Chondrocyte (in vitro differentiated cells): Measurements from ENCODE around the gene CLEC5A. TPM values are rescaled to one million over a fixed set of nuclear protein-coding genes. Genes with fewer than 3 reads are reported as not detected.
"Not testable (repeated sequence)": the region's sequence is repeated elsewhere in the genome, so short reads cannot be mapped to it uniquely, and the experiment has no call there.

Experiments
- DNase-seq: peaks from one replicate; pipeline ENCODE4 v3.0.0; 2021; ENCODE audit warnings: mixed read lengths, low spot score
- H3K27ac Mint-ChIP-seq: one replicate; pipeline ENCODE4 v1.8.0; 2021; ENCODE audit warnings: mild to moderate bottlenecking, moderate library complexity, mixed read lengths; ENCODE audit not compliant: unreplicated experiment
- H3K27me3 Mint-ChIP-seq: 2 replicates; pipeline ENCODE4 v1.8.0; 2021; ENCODE audit warnings: low read depth, mixed read lengths
- H3K36me3 Mint-ChIP-seq: 2 replicates; pipeline ENCODE4 v1.8.0; 2021; ENCODE audit warnings: low read depth, mixed read lengths
- H3K4me1 Mint-ChIP-seq: 2 replicates; pipeline ENCODE4 v1.8.0; 2021; ENCODE audit warnings: low read depth, mild to moderate bottlenecking, mixed read lengths
- H3K4me3 Mint-ChIP-seq: one replicate; pipeline ENCODE4 v1.8.0; 2021; ENCODE audit warnings: mild to moderate bottlenecking, moderate library complexity, mixed read lengths; ENCODE audit not compliant: unreplicated experiment
- H3K9me3 Mint-ChIP-seq: 2 replicates; pipeline ENCODE4 v1.8.0; 2021; ENCODE audit warnings: low read depth, mixed read lengths
- total RNA-seq: library from RNA; stranded (reverse); gene quantifications from 3 replicates; pipeline ENCODE4 v1.2.1, GENCODE V29; 2021
- TF ChIP-seq, protein P1 (sequence below): fragments of 200-600 bp; sonication (generic); IDR thresholded peaks from 2 replicates; pipeline ENCODE4 v1.5.0; 2021; ENCODE audit warnings: antibody characterized with exemption, mild to moderate bottlenecking, moderate library complexity

Gene CLEC5A
- total RNA-seq, 1 donor from 2014 or later: not detected

DNA sequence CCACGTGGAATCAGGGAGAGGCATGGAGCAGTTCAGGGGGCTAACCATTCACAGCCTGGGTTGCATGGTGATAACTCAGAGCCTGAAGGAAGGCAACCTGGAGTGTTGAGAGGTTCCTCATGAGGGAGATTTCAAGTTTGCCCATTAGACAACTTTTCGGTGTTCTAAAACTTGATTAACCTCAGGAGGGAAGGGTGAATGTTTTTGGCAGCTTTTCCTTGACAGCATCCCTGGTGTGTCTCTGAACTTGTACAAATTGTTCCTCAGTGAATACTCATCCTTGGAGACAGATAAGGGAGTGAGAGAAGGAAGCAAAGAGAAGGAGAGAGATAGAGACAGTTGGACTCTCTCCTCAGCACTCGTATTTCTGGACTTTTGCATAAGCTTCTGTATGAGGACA, 30.7 kb downstream of the CLEC5A start, which contains the start of gene OR9A4:
TSS of gene OR9A4 (plus strand) at position 301 of the 400 bp plus-strand sequence. CDS start 2,477 bp downstream, outside the sequence.
- Mint-ChIP-seq H3K27ac (no peak within 1 kb of the TSS), H3K4me1 (no peaks in the 10 kb centered on the region), H3K27me3 (no peaks in the 10 kb centered on the region), H3K4me3 (no peak within 1 kb of the TSS), H3K9me3 (peaks cover 3% of the 10 kb centered on the region), H3K36me3 (no peaks in the 10 kb centered on the region)
- TF ChIP-seq, protein P1, sequence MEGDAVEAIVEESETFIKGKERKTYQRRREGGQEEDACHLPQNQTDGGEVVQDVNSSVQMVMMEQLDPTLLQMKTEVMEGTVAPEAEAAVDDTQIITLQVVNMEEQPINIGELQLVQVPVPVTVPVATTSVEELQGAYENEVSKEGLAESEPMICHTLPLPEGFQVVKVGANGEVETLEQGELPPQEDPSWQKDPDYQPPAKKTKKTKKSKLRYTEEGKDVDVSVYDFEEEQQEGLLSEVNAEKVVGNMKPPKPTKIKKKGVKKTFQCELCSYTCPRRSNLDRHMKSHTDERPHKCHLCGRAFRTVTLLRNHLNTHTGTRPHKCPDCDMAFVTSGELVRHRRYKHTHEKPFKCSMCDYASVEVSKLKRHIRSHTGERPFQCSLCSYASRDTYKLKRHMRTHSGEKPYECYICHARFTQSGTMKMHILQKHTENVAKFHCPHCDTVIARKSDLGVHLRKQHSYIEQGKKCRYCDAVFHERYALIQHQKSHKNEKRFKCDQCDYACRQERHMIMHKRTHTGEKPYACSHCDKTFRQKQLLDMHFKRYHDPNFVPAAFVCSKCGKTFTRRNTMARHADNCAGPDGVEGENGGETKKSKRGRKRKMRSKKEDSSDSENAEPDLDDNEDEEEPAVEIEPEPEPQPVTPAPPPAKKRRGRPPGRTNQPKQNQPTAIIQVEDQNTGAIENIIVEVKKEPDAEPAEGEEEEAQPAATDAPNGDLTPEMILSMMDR: no peak
- no peak for DNase-seq

DNA sequence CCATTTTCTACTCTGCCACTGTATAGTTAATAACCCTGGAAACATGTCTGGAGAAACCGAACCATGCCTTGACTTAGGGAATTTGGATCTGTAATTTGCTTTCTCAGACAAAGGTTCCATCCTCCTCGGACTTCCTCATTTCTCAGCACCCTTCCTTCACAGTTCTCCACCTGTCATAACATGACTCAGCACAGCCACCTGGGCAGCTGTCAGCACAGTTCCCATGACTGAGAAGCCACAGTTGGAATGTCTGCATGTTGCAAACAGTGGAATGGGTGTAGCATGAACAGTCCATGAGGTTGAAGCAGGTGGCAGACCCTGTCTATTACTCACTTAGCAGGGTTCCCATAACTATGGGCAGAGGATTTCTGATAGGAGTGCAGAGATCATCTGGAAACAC, 31.2 kb downstream of the CLEC5A start:
- no peak overlapping the region for H3K4me3 Mint-ChIP-seq
- H3K9me3 Mint-ChIP-seq: peaks cover 3% of the 10 kb centered on the region
- H3K27ac Mint-ChIP-seq: no peak overlapping the region
- no peaks in the 10 kb centered on the region for H3K4me1 Mint-ChIP-seq
- TF ChIP-seq, protein P1: no peak
- H3K27me3 Mint-ChIP-seq: no peaks in the 10 kb centered on the region
- DNase-seq: no peak
- no peaks in the 10 kb centered on the region for H3K36me3 Mint-ChIP-seq

DNA sequence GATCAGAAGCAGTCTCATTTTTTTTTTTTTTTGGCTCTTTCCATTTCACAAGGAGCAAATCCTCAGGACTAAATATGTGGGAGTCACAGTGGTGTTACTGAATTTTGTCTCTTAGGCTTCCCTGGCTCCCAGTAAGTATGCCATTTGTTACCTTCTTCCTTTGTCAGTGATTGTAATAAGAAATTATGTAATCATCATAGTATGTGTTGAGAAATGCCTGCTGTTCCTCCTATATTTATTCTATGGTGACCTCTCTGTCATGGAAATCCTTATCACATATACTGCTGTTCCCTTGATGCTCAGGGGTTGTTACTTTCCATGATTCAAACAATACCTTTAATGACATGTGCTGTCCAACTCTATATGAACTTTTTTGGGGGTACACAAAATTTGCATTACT, 35.4 kb downstream of the CLEC5A start:
- H3K4me1 Mint-ChIP-seq: no peaks in the 10 kb centered on the region
- H3K36me3 Mint-ChIP-seq: no peaks in the 10 kb centered on the region
- H3K27me3 Mint-ChIP-seq: peaks cover 2% of the 10 kb centered on the region
- no peaks in the 10 kb centered on the region for H3K9me3 Mint-ChIP-seq
- H3K4me3 Mint-ChIP-seq: no peak overlapping the region
- DNase-seq: no peak
- TF ChIP-seq, protein P1: no peak
- no peak overlapping the region for H3K27ac Mint-ChIP-seq

DNA sequence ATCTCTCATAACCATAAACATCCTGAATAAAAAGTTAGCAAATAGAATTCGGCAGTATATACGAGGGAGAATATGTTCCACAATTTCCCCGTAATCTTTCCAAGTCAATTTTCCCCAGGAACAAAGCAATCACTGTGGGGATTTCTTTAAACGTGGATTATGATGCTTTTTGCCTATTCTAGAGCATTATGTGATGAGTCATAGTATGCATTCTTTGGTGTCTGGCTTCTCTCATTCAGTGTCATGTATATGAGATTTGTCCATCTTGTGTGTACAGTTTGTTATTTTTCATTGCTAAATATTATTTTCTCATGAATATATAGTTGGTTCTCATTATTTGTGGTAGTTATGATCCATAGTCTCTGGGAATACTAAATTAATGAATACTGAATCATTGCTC, 40.5 kb downstream of the CLEC5A start:
- no peaks in the 10 kb centered on the region for H3K4me1 Mint-ChIP-seq
- no peaks in the 10 kb centered on the region for H3K36me3 Mint-ChIP-seq
- DNase-seq: no peak
- no peak overlapping the region for H3K4me3 Mint-ChIP-seq
- H3K9me3 Mint-ChIP-seq: no peaks in the 10 kb centered on the region
- TF ChIP-seq, protein P1: no peak
- peaks cover 9% of the 10 kb centered on the region for H3K27me3 Mint-ChIP-seq
- no peak overlapping the region for H3K27ac Mint-ChIP-seq

DNA sequence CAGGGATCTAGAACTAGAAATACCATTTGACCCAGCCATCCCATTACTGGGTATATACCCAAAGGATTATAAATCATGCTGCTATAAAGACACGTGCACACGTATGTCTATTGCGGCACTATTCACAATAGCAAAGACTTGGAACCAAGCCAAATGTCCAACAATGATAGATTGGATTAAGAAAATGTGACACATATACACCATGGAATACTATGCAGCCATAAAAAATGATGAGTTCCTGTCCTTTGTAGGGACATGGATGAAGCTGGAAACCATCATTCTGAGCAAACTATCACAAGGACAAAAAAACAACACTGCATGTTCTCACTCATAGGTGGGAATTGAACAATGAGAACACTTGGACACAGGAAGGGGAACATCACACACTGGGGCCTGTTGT, 47.4 kb downstream of the CLEC5A start:
- H3K27ac Mint-ChIP-seq, H3K9me3 Mint-ChIP-seq, DNase-seq, H3K27me3 Mint-ChIP-seq, H3K36me3 Mint-ChIP-seq, H3K4me3 Mint-ChIP-seq, H3K4me1 Mint-ChIP-seq: not testable (repeated sequence)

DNA sequence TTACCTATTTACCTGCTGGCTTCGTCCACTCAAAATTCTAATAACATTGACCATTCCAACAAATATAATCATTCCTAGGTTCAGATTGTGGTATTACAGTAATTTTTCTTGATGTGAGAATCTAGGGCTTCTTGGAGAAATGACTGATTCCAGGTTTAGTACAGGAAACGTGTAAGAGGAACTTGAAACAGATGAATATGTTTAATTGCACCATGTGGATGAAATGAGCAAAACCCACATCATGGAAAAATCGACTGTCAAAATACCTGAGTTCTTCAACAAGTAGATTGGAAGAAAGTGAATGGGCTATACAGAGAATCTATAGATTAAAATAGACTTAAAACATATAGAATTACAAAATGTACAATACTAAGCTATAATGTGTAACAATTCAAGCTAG, 55.4 kb downstream of the CLEC5A start:
- DNase-seq: no peak
- peaks cover 2% of the 10 kb centered on the region for H3K27me3 Mint-ChIP-seq
- no peaks in the 10 kb centered on the region for H3K9me3 Mint-ChIP-seq
- no peak overlapping the region for H3K4me3 Mint-ChIP-seq
- no peaks in the 10 kb centered on the region for H3K4me1 Mint-ChIP-seq
- no peak overlapping the region for H3K27ac Mint-ChIP-seq
- TF ChIP-seq, protein P1: no peak
- H3K36me3 Mint-ChIP-seq: no peaks in the 10 kb centered on the region
